ENCODE data around the gene PPP1R15A.
"Not testable (repeated sequence)": the region's sequence is repeated elsewhere in the genome, so short reads cannot be mapped to it uniquely, and the experiment has no call there.

The PPP1R15A gene

GRCh38 chr19:48881741-48882657 lies 9.8 kb downstream of the PPP1R15A start:
- DNase-seq (ENCODE audit: low spot score): no peak

- DNase-seq (ENCODE audit: low spot score): no peak
Measured at GRCh38 chr19:48883726-48884125, 11.5 kb downstream of the PPP1R15A start.

GRCh38 chr19:48887861-48888612 lies 15.8 kb downstream of the PPP1R15A start:
- no peak for DNase-seq (ENCODE audit: low spot score)

- DNase-seq (ENCODE audit: low spot score): not testable (repeated sequence)
Measured at GRCh38 chr19:48889496-48889895, 17.3 kb downstream of the PPP1R15A start.

- DNase-seq (ENCODE audit: low spot score): no peak
Measured at GRCh38 chr19:48890551-48890950, 18.3 kb downstream of the PPP1R15A start.

GRCh38 chr19:48895226-48895625 lies 23.0 kb downstream of the PPP1R15A start:
- no peak for DNase-seq (ENCODE audit: low spot score)

- peak; percentile 54 for DNase-seq (ENCODE audit: low spot score)
Measured at GRCh38 chr19:48896191-48896720, 24.0 kb downstream of the PPP1R15A start.

GRCh38 chr19:48897181-48897580 lies 25.0 kb downstream of the PPP1R15A start:
- no peak for DNase-seq (ENCODE audit: low spot score)

GRCh38 chr19:48899386-48899749 lies 27.1 kb downstream of the PPP1R15A start:
- DNase-seq (ENCODE audit: low spot score): not testable (repeated sequence)

- DNase-seq (ENCODE audit: low spot score): peak; percentile 99
Measured at GRCh38 chr19:48899781-48900476, 27.7 kb downstream of the PPP1R15A start, which contains the start of gene NUCB1. Gene NUCB1 (plus strand): TSS chr19:48900312. CDS start chr19:48900797, 485 bp downstream.

- DNase-seq (ENCODE audit: low spot score): peak; percentile 17
Measured at GRCh38 chr19:48900477-48901406, 28.5 kb downstream of the PPP1R15A start.

- not testable (repeated sequence) for DNase-seq (ENCODE audit: low spot score)
Measured at GRCh38 chr19:48902291-48902690, 30.1 kb downstream of the PPP1R15A start.

- not testable (repeated sequence) for DNase-seq (ENCODE audit: low spot score)
Measured at GRCh38 chr19:48903788-48904187, 31.6 kb downstream of the PPP1R15A start.

GRCh38 chr19:48905664-48906063 lies 33.4 kb downstream of the PPP1R15A start:
- no peak for DNase-seq (ENCODE audit: low spot score)

- DNase-seq (ENCODE audit: low spot score): no peak
Measured at GRCh38 chr19:48906324-48906723, 34.1 kb downstream of the PPP1R15A start.

- no peak for DNase-seq (ENCODE audit: low spot score)
Measured at GRCh38 chr19:48907671-48908070, 35.5 kb downstream of the PPP1R15A start.

- not testable (repeated sequence) for DNase-seq (ENCODE audit: low spot score)
Measured at GRCh38 chr19:48909424-48910077, 37.3 kb downstream of the PPP1R15A start.

- no peak for DNase-seq (ENCODE audit: low spot score)
Measured at GRCh38 chr19:48910803-48911202, 38.6 kb downstream of the PPP1R15A start.

GRCh38 chr19:48913114-48913889 lies 41.1 kb downstream of the PPP1R15A start:
- DNase-seq (ENCODE audit: low spot score): no peak

- DNase-seq (ENCODE audit: low spot score): no peak
Measured at GRCh38 chr19:48914181-48914580, 42.0 kb downstream of the PPP1R15A start.
